Peyer's patch (tissue), 4 donors: ENCODE results near the gene SEC14L5.

ENCODE experiments used
- POLR2A ChIP-seq, 2 donors: fragments of 450-650 bp; IDR thresholded peaks; one replicate each; pipeline ENCODE4 v1.5.1; 2017; ENCODE audit warnings: antibody characterized with exemption in 2 of 2, mild to moderate bottlenecking in 2 of 2, moderate library complexity in 2 of 2
- TF ChIP-seq, protein P1 (sequence below), 6 experiments: fragments of 450-650 bp in 4 of 6; fragments of 200-600 bp in 2 of 6; sonication (generic) in 1 of 6; IDR thresholded peaks; one replicate each; pipeline ENCODE4 v1.5.1; 2017 to 2019; ENCODE audit warnings: antibody characterized with exemption in 6 of 6, mild to moderate bottlenecking in 3 of 6, moderate library complexity in 1 of 6

- TF ChIP-seq, protein P1, sequence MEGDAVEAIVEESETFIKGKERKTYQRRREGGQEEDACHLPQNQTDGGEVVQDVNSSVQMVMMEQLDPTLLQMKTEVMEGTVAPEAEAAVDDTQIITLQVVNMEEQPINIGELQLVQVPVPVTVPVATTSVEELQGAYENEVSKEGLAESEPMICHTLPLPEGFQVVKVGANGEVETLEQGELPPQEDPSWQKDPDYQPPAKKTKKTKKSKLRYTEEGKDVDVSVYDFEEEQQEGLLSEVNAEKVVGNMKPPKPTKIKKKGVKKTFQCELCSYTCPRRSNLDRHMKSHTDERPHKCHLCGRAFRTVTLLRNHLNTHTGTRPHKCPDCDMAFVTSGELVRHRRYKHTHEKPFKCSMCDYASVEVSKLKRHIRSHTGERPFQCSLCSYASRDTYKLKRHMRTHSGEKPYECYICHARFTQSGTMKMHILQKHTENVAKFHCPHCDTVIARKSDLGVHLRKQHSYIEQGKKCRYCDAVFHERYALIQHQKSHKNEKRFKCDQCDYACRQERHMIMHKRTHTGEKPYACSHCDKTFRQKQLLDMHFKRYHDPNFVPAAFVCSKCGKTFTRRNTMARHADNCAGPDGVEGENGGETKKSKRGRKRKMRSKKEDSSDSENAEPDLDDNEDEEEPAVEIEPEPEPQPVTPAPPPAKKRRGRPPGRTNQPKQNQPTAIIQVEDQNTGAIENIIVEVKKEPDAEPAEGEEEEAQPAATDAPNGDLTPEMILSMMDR (IDR thresholded peaks at IDR 0.05): no peak
- TF ChIP-seq POLR2A (IDR thresholded peaks at IDR 0.05): no peak
Observed at GRCh38 chr16:4927661-4928060, 30.5 kb upstream of the SEC14L5 start.
